HG03432 (cell line): ENCODE measurements around the gene ADGRV1.
A peak's percentile ranks its signal among the peaks of the same experiment; 100 is the strongest.

Experiments
- ATAC-seq: cut with Tn5 transposase; IDR thresholded peaks from one replicate; pipeline ENCODE4 v1.9.1; 2021; ENCODE audit warnings: mild to moderate bottlenecking, moderate library complexity; ENCODE audit not compliant: unreplicated experiment

The ADGRV1 gene

DNA sequence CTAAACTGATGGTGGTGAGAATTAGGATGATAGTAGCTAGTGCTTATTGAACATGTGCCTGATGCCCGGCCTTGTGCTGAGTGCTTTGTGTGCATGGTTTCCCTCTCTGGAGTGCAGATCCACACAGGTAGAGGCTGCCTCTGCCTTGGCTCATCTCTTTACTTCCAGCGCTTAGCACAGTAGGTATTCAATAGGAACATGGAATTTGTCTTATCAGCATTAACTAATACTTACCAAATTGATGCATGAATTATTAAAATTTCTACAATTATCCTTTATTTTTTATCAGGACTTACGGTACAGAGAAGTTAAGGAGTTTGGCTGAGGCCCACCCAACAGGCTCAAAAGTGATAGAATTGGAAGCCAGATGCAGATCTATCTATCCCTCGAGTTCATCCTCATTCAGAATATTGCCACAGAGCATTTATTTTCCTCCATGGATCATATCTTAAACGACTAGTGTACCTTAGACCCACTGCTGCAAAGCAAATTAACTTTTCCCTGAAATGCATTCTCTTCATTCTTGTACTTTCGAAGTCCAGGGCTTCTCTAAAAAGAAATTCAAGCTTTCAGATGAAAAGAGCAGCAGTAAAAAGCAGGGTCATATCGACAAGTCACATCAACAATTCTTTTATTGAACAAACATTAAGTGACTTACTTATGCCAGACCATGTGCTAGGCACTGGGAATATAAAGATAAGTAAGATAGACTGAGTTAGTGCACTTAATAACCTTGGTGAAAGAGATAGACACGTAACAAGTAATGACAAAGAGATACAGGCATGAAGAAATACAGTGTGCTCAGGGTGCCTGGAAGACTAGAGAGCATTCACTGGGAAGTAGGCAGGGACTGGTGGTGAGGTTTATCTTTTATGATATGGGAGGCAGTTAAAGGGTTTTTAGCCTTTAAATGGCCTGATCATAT lies 534.5 kb downstream of the ADGRV1 start:
- ATAC-seq, result no peak

DNA sequence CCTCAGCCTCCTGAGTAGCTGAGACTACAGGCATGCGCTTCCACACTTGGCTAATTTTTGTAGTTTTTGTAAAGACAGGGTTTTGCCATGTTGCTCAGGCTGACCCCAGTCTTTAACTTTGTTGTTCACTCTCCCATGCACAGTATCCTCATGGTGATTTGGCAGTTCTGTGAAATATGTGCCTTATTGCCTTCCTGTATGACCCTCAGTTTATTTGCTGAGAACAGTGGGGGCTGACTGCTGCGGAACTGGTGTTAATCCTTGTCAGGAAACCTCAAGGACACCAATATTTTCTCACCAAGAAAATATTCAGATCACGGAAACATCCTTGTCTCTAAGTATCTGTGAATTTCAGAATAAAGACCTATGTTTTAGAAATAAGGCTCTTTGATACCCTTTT lies 536.7 kb downstream of the ADGRV1 start:
- no peak for ATAC-seq

- ATAC-seq, result no peak
Measured at GRCh38 chr5:91095786-91096385, 537.3 kb downstream of the ADGRV1 start.

DNA sequence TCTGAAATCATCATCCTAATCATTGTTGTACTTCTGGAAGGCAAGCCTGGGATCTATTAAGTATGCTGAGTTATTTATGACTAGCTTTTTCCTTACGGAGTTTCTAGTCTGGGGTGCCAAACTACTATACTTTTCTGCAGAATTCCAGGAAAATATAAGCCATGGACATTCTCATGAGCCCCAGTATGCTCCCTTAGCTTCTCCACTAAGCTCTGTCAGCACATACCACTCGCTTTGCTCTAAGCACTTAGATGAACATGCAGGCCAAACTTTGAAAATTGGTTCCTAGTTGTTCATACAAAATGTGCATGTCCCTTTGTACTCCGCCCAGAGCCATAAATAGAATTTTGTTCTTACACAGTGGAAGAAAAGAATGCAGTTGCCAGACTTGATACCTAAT lies 539.9 kb downstream of the ADGRV1 start:
- no peak for ATAC-seq

GRCh38 chr5:91101600-91102379 lies 543.2 kb downstream of the ADGRV1 start:
- peak; percentile 99 for ATAC-seq

GRCh38 chr5:91103353-91104061 lies 544.9 kb downstream of the ADGRV1 start:
- no peak for ATAC-seq

DNA sequence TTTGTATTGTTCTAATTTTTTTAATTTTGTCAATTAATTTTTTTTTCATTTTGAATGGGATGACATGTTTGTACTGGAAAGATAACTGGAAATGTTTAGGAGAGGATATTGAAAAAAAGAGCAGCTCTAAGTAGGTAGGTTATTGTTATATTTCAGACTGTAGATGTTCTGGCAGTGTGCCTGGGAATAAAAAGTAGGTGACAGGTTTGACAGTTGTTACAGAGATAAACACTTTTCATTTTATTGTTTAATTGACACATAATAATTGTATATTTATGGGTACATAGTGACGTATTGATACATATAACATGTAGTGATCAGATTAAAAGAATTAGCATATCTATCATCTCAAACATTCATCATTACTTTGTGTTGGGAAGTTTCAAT lies 545.5 kb downstream of the ADGRV1 start:
- no peak for ATAC-seq

DNA sequence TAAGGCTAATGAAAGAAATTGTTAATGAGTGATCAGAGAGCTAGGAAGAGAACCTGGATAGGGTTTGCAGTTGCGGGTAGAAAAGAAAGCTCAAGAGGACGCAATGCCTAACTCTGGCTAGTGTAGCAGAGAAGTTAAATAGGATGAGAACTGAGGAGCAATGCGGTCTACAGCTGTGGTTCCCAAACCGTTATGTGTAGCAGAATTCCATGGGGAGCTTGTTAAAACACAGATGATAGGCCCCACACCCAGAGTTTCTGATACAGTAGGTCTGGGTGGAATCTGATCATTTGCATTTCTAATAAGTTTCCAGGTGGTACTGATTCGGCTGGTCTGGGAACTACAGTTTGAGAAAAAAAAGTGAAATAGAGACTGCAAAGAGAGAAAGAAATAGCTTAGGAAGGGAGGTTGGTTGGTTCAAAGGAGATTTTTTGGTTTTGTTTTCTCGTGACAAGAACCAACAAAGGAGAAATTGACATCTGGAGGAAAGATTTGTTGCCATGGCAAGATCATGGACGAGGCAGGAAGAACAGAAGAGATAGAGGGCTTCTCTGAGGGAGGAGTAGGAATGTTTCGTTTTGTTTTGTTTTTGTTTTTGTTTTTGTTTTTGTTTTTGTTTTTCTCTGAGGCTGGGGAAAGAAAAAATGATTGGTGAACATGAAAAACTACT lies 548.4 kb downstream of the ADGRV1 start:
- ATAC-seq, result no peak

DNA sequence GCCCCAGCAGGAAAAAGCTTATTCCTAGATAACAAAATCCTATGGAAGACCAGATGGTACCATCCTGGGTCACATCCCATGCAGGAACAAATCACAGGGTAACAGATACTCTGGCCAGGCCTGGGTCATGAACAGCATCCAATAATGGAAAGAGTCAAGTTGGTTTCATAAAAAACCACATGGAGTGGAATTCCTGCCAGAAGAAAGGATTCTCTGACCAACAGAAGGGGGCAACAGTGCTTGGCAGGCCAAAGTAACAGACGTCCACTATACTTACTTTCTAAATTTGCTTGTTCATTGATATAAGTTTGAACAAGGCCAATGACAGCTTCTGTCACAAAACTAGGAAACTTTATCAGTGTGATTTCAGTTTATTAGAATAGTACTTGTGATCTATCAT lies 551.0 kb downstream of the ADGRV1 start:
- no peak for ATAC-seq

- ATAC-seq, result no peak
Measured at GRCh38 chr5:91110686-91111085, 552.1 kb downstream of the ADGRV1 start.

- no peak for ATAC-seq
Measured at GRCh38 chr5:91111473-91112238, 553.1 kb downstream of the ADGRV1 start.

- ATAC-seq, result no peak
Measured at GRCh38 chr5:91114658-91115057, 556.1 kb downstream of the ADGRV1 start.

GRCh38 chr5:91118354-91118753 lies 559.8 kb downstream of the ADGRV1 start:
- ATAC-seq, result no peak

DNA sequence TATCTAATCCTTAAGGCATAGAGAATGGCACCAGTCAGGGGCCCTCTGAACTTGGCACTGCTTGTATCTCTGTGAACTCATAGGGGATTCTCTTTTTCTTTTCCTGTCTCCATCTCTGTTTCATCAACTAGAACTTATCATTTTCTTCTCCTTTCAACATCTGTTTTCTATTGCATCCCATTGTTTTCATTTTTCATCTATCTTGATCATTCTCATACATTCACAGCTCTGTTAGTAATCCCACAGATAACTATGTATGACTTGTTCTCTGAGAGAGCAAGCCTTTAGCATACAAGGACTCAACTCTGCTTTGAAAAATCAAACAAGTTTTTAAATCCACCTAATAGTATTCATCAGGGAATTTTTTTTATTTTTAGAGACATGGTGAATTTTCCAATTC lies 560.2 kb downstream of the ADGRV1 start:
- no peak for ATAC-seq

- no peak for ATAC-seq
Measured at GRCh38 chr5:91119217-91119616, 560.6 kb downstream of the ADGRV1 start.

- ATAC-seq, result no peak
Measured at GRCh38 chr5:91119981-91120850, 561.6 kb downstream of the ADGRV1 start.

GRCh38 chr5:91121347-91121993 lies 562.9 kb downstream of the ADGRV1 start:
- no peak for ATAC-seq

GRCh38 chr5:91122651-91123050 lies 564.1 kb downstream of the ADGRV1 start:
- ATAC-seq, result no peak
